Activated CD8-positive, alpha-beta T cell treated with anti-CD3 and anti-CD28 coated beads, Interleukin-2, amount 10 ng/mL, durations not matched to agents 7 days and 5 days (primary cell): ENCODE measurements around the gene UBE2G1. TPM values are rescaled to one million over a fixed set of nuclear protein-coding genes. Genes with fewer than 3 reads are reported as not detected.

Source experiments
- ATAC-seq: fragments of 150-1000 bp; cut with Tn5 transposase; one replicate; pipeline ENCODE4 v1.10.0; 2021; ENCODE audit warnings: moderate library complexity
- CTCF ChIA-PET: fragments of 350-600 bp; sonication (Branson Sonifier 250); formaldehyde crosslinking; loops from one replicate; lab custom pipeline; 2021; ENCODE audit warnings: antibody characterized with exemption; lab: Charles Lee
- POLR2A ChIA-PET: fragments of 350-600 bp; sonication (Branson Sonifier 250); formaldehyde crosslinking; loops from one replicate; lab custom pipeline; 2021; ENCODE audit warnings: antibody characterized with exemption; lab: Charles Lee
- DNase-seq: peaks from one replicate; pipeline ENCODE4 v3.0.0-alpha.2; 2020
- H3K27ac Mint-ChIP-seq: one replicate; pipeline ENCODE4 v1.8.0; 2021; ENCODE audit warnings: mild to moderate bottlenecking, mixed read lengths
- H3K27me3 Mint-ChIP-seq: one replicate; pipeline ENCODE4 v1.8.0; 2021; ENCODE audit warnings: low read depth, mixed read lengths
- H3K36me3 Mint-ChIP-seq: one replicate; pipeline ENCODE4 v1.8.0; 2021; ENCODE audit warnings: low read depth, mixed read lengths
- H3K4me1 Mint-ChIP-seq: one replicate; pipeline ENCODE4 v1.8.0; 2021; ENCODE audit warnings: low read depth, mixed read lengths
- H3K4me3 Mint-ChIP-seq: one replicate; pipeline ENCODE4 v1.8.0; 2021; ENCODE audit warnings: mild to moderate bottlenecking, mixed read lengths
- H3K9me3 Mint-ChIP-seq: one replicate; pipeline ENCODE4 v1.8.0; 2022; ENCODE audit warnings: mixed read lengths; ENCODE audit not compliant: insufficient read depth
- total RNA-seq, 2 experiments: library from RNA; stranded (reverse); gene quantifications; one replicate each; pipeline ENCODE4 v1.2.3, GENCODE V29; 2021

UBE2G1 gene
- total RNA-seq, 2 experiments from 2014 or later: 69.1 TPM

GRCh38 chr17:4333041-4333440 is 33.4 kb downstream of the UBE2G1 start:
- Mint-ChIP-seq H3K4me1 (peaks cover 21% of the 10 kb centered on the region), H3K36me3 (peaks cover 13% of the 10 kb centered on the region), H3K27me3 (no peaks in the 10 kb centered on the region), H3K4me3 (no peak overlapping the region), H3K9me3 (peaks cover 4% of the 10 kb centered on the region), H3K27ac (no peak overlapping the region)
- CTCF ChIA-PET: interaction anchor here (1.4 to 1.5 kb wide), 2 partner anchors 29 to 131 kb away, joined by 3 read pairs; no protein-coding TSS in a partner anchor
- DNase-seq: no peak
- POLR2A ChIA-PET: no interaction called here
- no peak for ATAC-seq

GRCh38 chr17:4332296-4332970 is 34.0 kb downstream of the UBE2G1 start:
- CTCF ChIA-PET: interaction anchor here (1.4 to 1.5 kb wide), 2 partner anchors 28 to 131 kb away, joined by 3 read pairs; no protein-coding TSS in a partner anchor
- Mint-ChIP-seq H3K36me3 (peaks cover 18% of the 10 kb centered on the region), H3K9me3 (peaks cover 4% of the 10 kb centered on the region), H3K4me1 (peaks cover 21% of the 10 kb centered on the region), H3K4me3 (no peak overlapping the region), H3K27me3 (no peaks in the 10 kb centered on the region), H3K27ac (peak overlapping the region; percentile 18)
- POLR2A ChIA-PET: interaction anchor here (0.6 kb wide), 1 partner anchor 34 kb away, joined by 3 read pairs; the partner anchor contains the start of gene UBE2G1
- DNase-seq: no peak
- no peak for ATAC-seq

- Mint-ChIP-seq H3K27ac (no peak overlapping the region), H3K36me3 (peaks cover 26% of the 10 kb centered on the region), H3K9me3 (peaks cover 6% of the 10 kb centered on the region), H3K27me3 (no peaks in the 10 kb centered on the region), H3K4me1 (peaks cover 20% of the 10 kb centered on the region), H3K4me3 (no peak overlapping the region)
- CTCF ChIA-PET: interaction anchor here (1.4 kb wide), 1 partner anchor 28 kb away, joined by 3 read pairs; no protein-coding TSS in a partner anchor
- POLR2A ChIA-PET: no interaction called here
- ATAC-seq (no peak), DNase-seq (no peak)
Measured at GRCh38 chr17:4331614-4332013, 34.9 kb downstream of the UBE2G1 start.

- DNase-seq (no peak), ATAC-seq (no peak)
- peaks cover 40% of the 10 kb centered on the region for H3K36me3 Mint-ChIP-seq
- POLR2A ChIA-PET: interaction anchor here (0.8 kb wide), 1 partner anchor 66 kb away, joined by 8 read pairs; the partner anchor contains the start of gene ANKFY1
- no peaks in the 10 kb centered on the region for H3K27me3 Mint-ChIP-seq
- CTCF ChIA-PET: no interaction called here
- H3K9me3 Mint-ChIP-seq: peaks cover 19% of the 10 kb centered on the region
- H3K27ac Mint-ChIP-seq: no peak overlapping the region
- peaks cover 17% of the 10 kb centered on the region for H3K4me1 Mint-ChIP-seq
- H3K4me3 Mint-ChIP-seq: no peak overlapping the region
Measured at GRCh38 chr17:4329838-4330237, 36.6 kb downstream of the UBE2G1 start.

GRCh38 chr17:4327606-4328005 is 38.9 kb downstream of the UBE2G1 start:
- ATAC-seq: no peak
- CTCF ChIA-PET: no interaction called here

GRCh38 chr17:4326608-4327007 is 39.9 kb downstream of the UBE2G1 start:
- ATAC-seq: no peak
- DNase-seq: no peak
- CTCF ChIA-PET: no interaction called here
- H3K36me3 Mint-ChIP-seq: peaks cover 35% of the 10 kb centered on the region
- peaks cover 6% of the 10 kb centered on the region for H3K4me1 Mint-ChIP-seq
- H3K9me3 Mint-ChIP-seq: peaks cover 19% of the 10 kb centered on the region
- H3K4me3 Mint-ChIP-seq: no peak overlapping the region
- no peaks in the 10 kb centered on the region for H3K27me3 Mint-ChIP-seq
- H3K27ac Mint-ChIP-seq: no peak overlapping the region
- POLR2A ChIA-PET: no interaction called here

More at GRCh38 chr17:4327606-4328005, 38.9 kb downstream of the UBE2G1 start:
- Mint-ChIP-seq H3K4me3 (no peak overlapping the region), H3K4me1 (peaks cover 8% of the 10 kb centered on the region), H3K27ac (no peak overlapping the region), H3K9me3 (peaks cover 19% of the 10 kb centered on the region), H3K36me3 (peaks cover 37% of the 10 kb centered on the region), H3K27me3 (no peaks in the 10 kb centered on the region)
- POLR2A ChIA-PET: interaction anchor here (0.7 kb wide), 1 partner anchor 12 kb away, joined by 3 read pairs; no protein-coding TSS in a partner anchor
- no peak for DNase-seq

- Mint-ChIP-seq H3K4me1 (peaks cover 6% of the 10 kb centered on the region), H3K27ac (no peak overlapping the region), H3K4me3 (no peak overlapping the region), H3K27me3 (no peaks in the 10 kb centered on the region), H3K36me3 (peaks cover 35% of the 10 kb centered on the region), H3K9me3 (peaks cover 19% of the 10 kb centered on the region)
- DNase-seq (no peak), ATAC-seq (no peak)
- ChIA-PET CTCF (no interaction called here), POLR2A (no interaction called here)
Measured at GRCh38 chr17:4326112-4326511, 40.4 kb downstream of the UBE2G1 start.

GRCh38 chr17:4324463-4324862 is 42.0 kb downstream of the UBE2G1 start:
- H3K4me3 Mint-ChIP-seq: no peak overlapping the region
- ATAC-seq: no peak
- no peak for DNase-seq
- H3K27ac Mint-ChIP-seq: no peak overlapping the region
- ChIA-PET POLR2A (no interaction called here), CTCF (no interaction called here)
- H3K36me3 Mint-ChIP-seq: peaks cover 30% of the 10 kb centered on the region
- H3K27me3 Mint-ChIP-seq: no peaks in the 10 kb centered on the region
- H3K4me1 Mint-ChIP-seq: peaks cover 6% of the 10 kb centered on the region
- peaks cover 19% of the 10 kb centered on the region for H3K9me3 Mint-ChIP-seq

- CTCF ChIA-PET: no interaction called here
- no peaks in the 10 kb centered on the region for H3K27me3 Mint-ChIP-seq
- ATAC-seq: no peak
- H3K4me3 Mint-ChIP-seq: no peak overlapping the region
- H3K9me3 Mint-ChIP-seq: no peaks in the 10 kb centered on the region
- no peak overlapping the region for H3K27ac Mint-ChIP-seq
- peaks cover 8% of the 10 kb centered on the region for H3K36me3 Mint-ChIP-seq
- DNase-seq: no peak
- POLR2A ChIA-PET: no interaction called here
- peaks cover 13% of the 10 kb centered on the region for H3K4me1 Mint-ChIP-seq
Measured at GRCh38 chr17:4319221-4319620, 47.3 kb downstream of the UBE2G1 start.

- peaks cover 18% of the 10 kb centered on the region for H3K4me1 Mint-ChIP-seq
- peaks cover 8% of the 10 kb centered on the region for H3K36me3 Mint-ChIP-seq
- DNase-seq (no peak), ATAC-seq (no peak)
- no peaks in the 10 kb centered on the region for H3K27me3 Mint-ChIP-seq
- no peak overlapping the region for H3K27ac Mint-ChIP-seq
- H3K9me3 Mint-ChIP-seq: no peaks in the 10 kb centered on the region
- no peak overlapping the region for H3K4me3 Mint-ChIP-seq
- CTCF ChIA-PET: no interaction called here
- POLR2A ChIA-PET: no interaction called here
Measured at GRCh38 chr17:4318596-4318995, 47.9 kb downstream of the UBE2G1 start.

- ATAC-seq: no peak
- Mint-ChIP-seq H3K9me3 (no peaks in the 10 kb centered on the region), H3K4me1 (peaks cover 20% of the 10 kb centered on the region), H3K27me3 (no peaks in the 10 kb centered on the region), H3K4me3 (no peak overlapping the region), H3K27ac (no peak overlapping the region), H3K36me3 (peaks cover 8% of the 10 kb centered on the region)
- no peak for DNase-seq
- CTCF ChIA-PET: no interaction called here
- POLR2A ChIA-PET: no interaction called here
Measured at GRCh38 chr17:4318186-4318585, 48.3 kb downstream of the UBE2G1 start.

GRCh38 chr17:4317610-4318009 is 48.9 kb downstream of the UBE2G1 start:
- ATAC-seq (no peak), DNase-seq (no peak)
- H3K9me3 Mint-ChIP-seq: no peaks in the 10 kb centered on the region
- CTCF ChIA-PET: no interaction called here
- peaks cover 8% of the 10 kb centered on the region for H3K36me3 Mint-ChIP-seq
- H3K4me1 Mint-ChIP-seq: peaks cover 22% of the 10 kb centered on the region
- H3K27ac Mint-ChIP-seq: no peak overlapping the region
- H3K4me3 Mint-ChIP-seq: no peak overlapping the region
- POLR2A ChIA-PET: no interaction called here
- no peaks in the 10 kb centered on the region for H3K27me3 Mint-ChIP-seq
